Measurements from ENCODE around the gene GPX1.

DNA sequence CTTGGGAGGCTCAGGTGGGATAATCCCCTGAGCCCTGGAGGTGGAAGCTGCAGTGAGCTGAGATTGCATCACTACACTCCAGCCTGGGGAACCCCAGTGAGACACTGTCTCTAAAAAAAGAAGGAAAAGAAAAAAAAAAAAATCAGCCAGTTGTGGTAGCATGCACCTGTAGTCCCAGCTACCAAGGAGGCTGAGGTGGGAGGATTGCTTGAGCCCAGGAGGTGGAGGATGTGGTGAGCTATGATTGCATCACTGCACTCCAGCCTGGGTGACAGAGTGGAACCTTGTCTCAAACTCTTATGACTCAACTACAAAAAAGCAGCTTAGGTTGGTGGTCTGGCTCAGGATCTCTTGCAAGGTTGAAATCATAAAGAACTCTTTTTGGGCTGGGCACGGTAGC is 19.3 kb upstream of the GPX1 start:
- no peak for TF ChIP-seq POLR2A (IDR thresholded peaks at IDR 0.05)
- TF ChIP-seq, protein P1, sequence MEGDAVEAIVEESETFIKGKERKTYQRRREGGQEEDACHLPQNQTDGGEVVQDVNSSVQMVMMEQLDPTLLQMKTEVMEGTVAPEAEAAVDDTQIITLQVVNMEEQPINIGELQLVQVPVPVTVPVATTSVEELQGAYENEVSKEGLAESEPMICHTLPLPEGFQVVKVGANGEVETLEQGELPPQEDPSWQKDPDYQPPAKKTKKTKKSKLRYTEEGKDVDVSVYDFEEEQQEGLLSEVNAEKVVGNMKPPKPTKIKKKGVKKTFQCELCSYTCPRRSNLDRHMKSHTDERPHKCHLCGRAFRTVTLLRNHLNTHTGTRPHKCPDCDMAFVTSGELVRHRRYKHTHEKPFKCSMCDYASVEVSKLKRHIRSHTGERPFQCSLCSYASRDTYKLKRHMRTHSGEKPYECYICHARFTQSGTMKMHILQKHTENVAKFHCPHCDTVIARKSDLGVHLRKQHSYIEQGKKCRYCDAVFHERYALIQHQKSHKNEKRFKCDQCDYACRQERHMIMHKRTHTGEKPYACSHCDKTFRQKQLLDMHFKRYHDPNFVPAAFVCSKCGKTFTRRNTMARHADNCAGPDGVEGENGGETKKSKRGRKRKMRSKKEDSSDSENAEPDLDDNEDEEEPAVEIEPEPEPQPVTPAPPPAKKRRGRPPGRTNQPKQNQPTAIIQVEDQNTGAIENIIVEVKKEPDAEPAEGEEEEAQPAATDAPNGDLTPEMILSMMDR (IDR thresholded peaks at IDR 0.05), result no peak

All from testis (tissue), 2 donors.